Iris pigment epithelial cell (primary cell): Measurements from ENCODE around the gene TUT1.
"Not testable (repeated sequence)": the region's sequence is repeated elsewhere in the genome, so short reads cannot be mapped to it uniquely, and the experiment has no call there.

Experiments used
- DNase-seq: peaks from one replicate; pipeline ENCODE4 v3.0.0-alpha.2; 2011; ENCODE audit warnings: low read depth

The TUT1 gene

GRCh38 chr11:62605467-62605866 lies 14.1 kb upstream of the TUT1 start:
- no peak for DNase-seq

DNA sequence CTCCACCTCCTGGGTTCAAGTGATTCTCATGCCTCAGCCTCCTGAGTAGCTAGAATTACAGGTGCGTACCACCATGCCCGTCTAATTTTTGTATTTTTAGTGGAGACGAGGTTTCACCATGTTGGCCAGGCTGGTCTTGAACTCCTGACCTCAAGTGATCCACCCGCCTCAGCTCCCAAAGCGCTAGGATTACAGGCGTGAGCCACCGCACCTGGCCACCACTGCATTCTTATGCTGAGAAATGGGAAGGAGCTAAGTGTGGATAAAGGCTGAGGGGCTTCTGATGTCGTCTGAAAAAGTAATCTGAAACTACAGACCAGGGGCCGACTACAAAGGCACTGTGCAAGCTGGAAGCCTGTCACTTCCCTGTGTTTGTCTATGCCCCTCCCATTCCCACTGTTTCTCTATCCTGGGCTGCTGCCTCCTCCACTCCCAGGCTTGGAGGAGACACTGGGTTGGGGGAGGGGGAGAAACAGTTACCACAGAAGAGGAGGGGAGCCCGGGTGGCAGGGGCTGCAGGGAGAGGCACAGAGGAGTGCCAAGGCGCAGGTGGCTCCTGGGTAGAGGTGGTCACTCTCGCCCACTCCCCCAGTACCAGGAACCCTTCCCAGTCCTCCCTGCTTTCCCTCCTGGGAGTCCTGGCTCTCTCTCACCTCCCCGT lies 13.3 kb upstream of the TUT1 start:
- no peak for DNase-seq

- DNase-seq: no peak
Observed at GRCh38 chr11:62603776-62604299, 12.5 kb upstream of the TUT1 start.

- DNase-seq: no peak
Observed at GRCh38 chr11:62603072-62603408, 11.7 kb upstream of the TUT1 start.

- peak; percentile 60 for DNase-seq
Observed at GRCh38 chr11:62602141-62603071, 11.1 kb upstream of the TUT1 start.

DNA sequence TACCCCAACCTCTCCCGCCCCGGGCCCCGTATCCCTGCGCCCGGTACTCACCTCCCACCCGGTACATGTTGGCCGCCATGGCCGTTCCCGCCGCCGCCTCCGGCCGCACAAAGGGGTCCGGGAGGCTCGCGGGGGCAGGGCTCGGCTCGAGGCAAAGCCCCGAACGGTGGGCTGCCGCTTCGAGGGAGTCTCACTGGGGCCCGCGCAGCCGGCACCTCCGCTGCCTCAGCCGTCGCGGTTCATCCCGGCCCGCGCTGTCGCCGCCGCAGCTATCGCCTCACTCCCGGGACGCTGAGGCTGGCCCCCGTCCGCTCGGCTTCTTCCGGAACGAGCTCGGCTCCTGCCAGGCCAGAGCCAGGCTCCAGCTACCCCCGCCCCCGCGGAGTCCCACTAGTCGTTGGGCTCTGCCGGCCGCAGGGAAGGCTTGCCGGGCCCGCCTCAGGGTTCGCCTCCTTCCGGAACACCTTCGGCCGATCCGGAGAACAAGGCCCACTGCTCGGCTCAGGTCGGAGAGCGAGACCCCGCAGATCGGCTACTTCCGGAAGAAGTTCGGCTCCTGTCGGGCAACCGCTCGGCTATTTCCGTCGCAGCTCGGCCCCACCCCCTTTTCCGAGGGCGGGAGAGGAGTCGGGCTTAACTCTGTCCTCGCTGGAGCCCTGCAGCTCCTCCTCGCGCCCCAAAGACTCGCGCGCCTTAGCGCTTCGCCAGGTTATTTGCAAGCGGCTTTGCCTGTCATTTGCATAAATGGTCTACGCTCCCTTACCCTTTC lies 10.2 kb upstream of the TUT1 start, which contains the start of gene MTA2:
MTA2 (minus strand) TSS at position 494 of the 769 bp plus-strand sequence; CDS start at position 79, 415 bp downstream.
- peak; percentile 98 for DNase-seq

- peak; percentile 31 for DNase-seq
Observed at GRCh38 chr11:62601122-62601371, 9.7 kb upstream of the TUT1 start.

DNA sequence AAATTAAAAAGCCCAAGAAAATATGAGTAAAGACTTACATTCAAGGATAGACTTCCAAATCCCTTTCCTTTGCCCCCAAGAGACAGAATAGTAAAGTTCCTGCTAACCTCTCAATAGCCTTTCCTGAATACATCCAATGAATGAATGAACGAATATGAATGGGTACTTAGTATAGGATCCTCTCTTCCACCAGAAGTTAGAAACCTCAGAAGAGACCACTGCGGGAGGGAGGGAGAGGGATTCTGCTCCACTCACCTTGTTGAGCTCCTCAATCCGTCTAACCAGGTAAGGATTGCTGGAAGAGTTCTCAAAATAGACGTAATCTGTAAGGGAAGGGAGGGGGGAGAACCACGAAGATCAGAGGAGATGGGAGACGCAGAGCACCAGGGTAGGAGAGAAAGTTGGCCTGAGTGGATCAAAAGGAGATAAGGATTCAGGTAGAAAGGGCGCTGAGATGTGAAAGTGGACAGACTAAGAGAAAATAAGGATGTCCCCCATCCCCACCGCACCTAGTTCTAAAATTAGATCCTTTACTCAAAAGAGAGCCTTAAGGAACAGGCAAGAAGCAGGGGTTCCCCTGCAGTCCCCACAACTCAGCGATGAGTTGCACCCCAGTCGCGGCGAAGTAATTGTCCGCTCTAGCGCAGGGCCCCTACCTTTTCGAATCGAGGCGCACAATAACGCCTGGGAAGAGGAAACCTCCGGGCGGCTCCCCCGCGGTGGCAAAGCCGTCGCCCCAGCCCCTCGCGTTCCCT lies 9.2 kb upstream of the TUT1 start:
- DNase-seq: no peak

GRCh38 chr11:62599901-62600300 lies 8.6 kb upstream of the TUT1 start:
- DNase-seq: no peak

GRCh38 chr11:62599069-62599696 lies 7.9 kb upstream of the TUT1 start:
- peak; percentile 100 for DNase-seq

- no peak for DNase-seq
Observed at GRCh38 chr11:62595124-62595523, 3.8 kb upstream of the TUT1 start.

GRCh38 chr11:62593434-62594044 lies 2.2 kb upstream of the TUT1 start:
- DNase-seq: peak; percentile 73

- no peak for DNase-seq
Observed at GRCh38 chr11:62592989-62593421, 1.7 kb upstream of the TUT1 start.

DNA sequence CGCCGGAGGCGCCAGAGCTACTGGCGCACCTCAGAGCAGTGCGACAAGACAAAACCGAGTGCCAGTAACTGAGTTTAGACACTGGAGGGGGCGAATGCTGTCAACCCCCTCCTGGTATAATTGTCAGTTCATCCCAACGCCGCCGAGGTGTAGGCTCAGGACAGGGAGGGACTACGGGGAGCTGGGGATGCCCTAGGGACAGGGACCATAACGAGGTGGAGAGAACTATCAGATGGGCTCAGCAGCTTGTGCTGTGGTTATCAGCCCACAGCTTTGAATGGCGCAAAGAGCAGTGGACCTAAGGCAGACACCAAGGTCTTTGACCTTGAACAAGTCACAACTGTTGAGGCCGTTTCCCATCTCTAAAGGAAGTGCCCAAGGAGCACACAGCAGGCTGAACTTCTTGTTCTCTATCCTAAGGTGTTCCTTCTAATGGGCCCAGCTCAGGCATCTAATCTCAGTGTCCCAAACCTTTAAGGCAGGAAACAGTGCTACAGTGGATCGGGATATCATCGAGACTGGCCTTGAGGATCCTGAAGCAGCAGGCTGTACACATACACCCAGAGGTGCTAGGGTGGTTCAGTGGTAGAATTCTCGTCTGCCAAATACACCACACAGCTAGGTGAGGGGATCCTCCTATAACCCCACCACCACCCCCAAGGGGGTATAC lies 958 bp upstream of the TUT1 start:
- peak; percentile 17 for DNase-seq

DNA sequence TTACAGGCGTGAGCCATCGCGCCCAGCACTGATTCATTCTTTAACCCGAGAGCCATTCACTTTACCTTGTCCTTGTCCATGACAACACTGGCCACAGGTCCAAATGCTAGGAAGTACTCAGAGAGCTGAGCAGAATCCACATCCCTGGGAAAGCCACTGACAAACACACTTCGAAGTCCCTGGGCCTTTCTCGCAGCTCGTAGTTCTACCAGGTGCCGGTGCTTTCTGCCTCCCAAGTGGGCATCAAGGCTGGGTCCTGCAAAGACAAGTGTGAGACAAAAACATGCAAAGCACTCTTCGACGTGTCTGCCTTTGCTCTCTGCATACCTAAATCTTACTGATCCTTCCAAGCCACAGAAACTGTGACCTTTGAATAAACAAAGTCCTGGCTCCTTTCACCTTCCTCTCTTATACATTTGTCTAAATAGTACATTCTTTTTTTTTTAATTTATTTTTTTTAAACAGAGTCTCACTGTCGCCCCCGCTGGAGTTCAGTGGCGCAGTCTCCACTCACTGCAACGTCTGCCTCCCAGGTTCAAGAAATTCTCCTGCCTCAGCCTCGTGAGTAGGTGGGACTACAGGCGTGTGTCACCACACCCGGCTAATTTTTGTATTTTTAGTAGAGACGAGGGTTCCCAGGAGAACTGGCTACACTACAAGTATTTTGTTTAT lies 2.2 kb downstream of the TUT1 start:
- peak; percentile 48 for DNase-seq

DNA sequence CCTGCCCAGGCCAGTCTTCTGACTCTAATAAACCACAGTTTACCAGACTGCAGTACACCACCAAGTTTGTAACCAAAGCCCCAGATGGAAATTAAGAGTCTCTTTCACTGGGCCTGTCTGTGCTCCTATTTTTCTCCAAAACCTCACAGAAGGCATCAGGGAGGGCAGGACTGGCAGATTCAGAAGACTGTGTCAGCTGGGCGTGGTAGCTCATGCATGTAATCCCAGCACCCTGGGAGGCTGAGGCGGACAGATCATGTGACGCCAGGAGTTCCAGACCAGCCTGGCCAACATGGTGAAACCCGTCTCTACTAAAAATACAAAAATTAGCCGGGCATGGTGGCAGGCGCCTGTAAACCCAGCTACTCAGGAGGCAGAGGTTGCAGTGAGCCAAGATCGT lies 6.0 kb downstream of the TUT1 start:
- not testable (repeated sequence) for DNase-seq

DNA sequence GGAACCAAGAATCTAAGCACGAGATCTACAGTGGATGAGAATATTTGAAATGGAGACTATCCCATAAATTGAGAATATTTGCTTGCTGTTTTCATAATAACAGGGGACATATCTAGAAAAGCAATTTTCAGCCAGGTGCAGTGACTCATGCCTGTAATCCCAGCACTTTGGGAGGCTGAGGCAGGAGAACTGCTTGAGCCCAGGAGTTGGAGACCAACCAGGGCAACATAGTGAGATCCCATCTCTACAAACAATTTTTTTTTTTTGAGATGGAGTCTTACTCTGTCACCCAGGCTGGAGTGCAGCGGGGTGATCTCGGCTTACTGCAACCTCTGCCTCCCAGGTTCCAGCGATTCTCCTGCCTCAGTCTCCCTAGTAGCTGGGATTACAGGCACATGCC lies 9.6 kb downstream of the TUT1 start:
- DNase-seq: not testable (repeated sequence)

GRCh38 chr11:62580959-62581715 lies 10.2 kb downstream of the TUT1 start:
- no peak for DNase-seq

GRCh38 chr11:62579252-62579651 lies 12.1 kb downstream of the TUT1 start:
- no peak for DNase-seq
